HG02642 (cell line): Measurements from ENCODE around the gene GRIA1.

Experiments
- ATAC-seq: cut with Tn5 transposase; IDR thresholded peaks from one replicate; pipeline ENCODE4 v1.9.1; 2021; ENCODE audit warnings: mild to moderate bottlenecking; ENCODE audit not compliant: unreplicated experiment, poor library complexity

Gene GRIA1

DNA sequence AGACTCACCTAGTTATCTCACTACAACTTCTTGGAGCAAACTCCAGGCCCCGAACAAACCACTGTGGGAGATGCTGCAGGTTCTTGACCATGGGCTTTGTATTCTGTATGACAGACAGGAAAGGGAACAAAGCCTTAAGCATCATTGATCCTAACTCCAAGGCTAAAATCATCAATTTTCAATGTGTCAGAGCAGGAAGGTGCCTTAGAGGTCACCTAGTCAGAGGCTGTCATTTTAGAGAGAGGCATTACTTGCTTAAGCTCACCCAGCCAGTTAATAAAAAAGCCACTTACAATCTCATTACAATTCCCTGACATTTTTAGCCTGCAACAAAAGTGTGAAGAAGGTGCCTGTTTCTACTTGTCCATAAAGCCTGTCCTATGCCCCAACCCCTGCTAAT is 275.5 kb downstream of the GRIA1 start:
- ATAC-seq = no peak

DNA sequence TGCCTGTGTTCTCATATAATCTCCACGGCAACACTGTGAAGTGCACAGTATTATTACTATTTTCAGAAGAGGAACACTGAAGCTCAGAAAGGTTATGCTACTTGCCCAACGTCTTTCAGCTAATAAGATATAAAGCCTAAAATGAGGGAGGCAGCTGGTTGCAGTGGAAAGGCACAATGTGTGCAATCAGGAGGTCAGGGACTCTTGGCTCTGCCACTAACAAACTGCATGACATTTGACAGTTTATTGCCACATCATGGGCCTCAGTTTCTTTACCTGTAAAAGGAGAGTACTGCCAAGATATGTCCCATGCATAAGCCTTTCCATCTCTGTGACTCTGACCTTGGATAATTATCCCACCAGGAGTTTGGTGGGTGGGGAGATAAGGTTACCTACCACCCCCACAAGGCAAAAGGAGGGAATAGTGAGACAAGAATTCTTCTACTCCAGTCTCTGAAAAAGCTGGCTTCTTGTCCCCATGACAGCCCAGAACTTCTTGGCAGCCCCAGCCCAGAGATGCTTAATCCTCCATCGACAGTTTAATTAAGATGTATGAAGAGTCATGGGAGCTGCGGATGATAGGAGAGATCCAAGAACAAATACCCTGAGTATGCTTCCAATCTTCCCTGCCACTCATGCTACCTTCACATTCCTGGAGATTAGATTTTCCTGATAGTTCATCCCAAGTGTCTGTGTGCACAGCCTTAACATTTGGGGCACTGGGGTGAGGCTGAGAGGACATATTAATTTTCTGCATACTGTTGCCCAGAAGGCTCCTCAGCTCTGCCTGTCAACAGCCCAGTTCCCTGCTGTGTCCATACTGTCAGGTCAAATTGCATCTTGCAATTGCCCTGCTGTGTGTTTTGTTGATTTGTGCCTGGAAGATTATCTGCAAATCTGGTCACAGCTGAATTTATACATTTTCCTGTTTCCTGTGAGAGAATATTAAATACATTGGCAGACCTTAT is 277.0 kb downstream of the GRIA1 start:
- ATAC-seq = no peak

DNA sequence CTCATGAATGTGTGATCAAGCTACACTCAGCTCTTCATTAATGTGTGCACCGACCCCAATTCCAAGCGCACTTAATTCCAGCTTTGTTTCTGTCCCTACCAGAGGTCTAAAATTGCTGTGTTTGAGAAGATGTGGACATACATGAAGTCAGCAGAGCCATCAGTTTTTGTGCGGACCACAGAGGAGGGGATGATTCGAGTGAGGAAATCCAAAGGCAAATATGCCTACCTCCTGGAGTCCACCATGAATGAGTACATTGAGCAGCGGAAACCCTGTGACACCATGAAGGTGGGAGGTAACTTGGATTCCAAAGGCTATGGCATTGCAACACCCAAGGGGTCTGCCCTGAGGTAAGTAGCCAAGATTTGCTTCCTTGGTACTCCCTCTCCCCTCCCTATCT is 279.6 kb downstream of the GRIA1 start:
- no peak for ATAC-seq

DNA sequence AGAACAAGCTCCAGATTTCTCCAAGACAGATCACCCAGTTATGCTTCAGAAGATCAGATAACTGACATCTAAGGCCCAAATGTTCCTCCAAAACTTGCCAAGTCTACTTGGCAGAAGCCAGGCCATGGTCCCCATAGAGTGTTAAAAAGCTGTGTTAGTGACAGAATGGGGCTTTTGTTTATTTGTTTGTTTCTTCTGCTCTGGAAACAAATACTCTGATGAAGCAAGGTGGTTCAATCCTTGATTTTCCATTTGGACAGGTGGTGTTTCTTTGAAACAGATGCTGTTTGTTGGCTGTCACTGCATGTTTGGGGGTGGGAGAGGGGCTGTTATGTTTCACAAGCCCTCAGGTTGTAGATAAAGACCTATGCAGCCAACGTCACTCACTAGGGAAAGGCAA is 284.2 kb downstream of the GRIA1 start:
- ATAC-seq = no peak

DNA sequence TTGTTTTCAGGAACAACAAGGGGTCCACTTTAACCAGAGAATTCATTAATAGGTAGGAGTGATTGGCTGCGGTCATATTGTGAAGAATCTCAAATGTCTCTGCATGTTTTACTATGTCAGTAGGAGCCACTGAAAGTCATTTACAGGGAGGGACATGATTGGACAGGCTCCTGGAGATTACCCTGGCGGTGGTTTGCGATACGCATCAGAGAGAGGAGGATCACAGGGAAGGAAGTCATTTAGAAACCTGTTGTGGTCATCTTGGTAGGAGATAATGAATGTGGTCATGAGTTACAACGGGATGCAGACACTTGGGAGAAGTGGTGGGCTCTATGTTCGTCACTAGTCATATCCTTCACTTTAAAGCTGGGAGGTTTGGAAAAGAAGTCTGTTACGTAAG is 285.5 kb downstream of the GRIA1 start:
- no peak for ATAC-seq

DNA sequence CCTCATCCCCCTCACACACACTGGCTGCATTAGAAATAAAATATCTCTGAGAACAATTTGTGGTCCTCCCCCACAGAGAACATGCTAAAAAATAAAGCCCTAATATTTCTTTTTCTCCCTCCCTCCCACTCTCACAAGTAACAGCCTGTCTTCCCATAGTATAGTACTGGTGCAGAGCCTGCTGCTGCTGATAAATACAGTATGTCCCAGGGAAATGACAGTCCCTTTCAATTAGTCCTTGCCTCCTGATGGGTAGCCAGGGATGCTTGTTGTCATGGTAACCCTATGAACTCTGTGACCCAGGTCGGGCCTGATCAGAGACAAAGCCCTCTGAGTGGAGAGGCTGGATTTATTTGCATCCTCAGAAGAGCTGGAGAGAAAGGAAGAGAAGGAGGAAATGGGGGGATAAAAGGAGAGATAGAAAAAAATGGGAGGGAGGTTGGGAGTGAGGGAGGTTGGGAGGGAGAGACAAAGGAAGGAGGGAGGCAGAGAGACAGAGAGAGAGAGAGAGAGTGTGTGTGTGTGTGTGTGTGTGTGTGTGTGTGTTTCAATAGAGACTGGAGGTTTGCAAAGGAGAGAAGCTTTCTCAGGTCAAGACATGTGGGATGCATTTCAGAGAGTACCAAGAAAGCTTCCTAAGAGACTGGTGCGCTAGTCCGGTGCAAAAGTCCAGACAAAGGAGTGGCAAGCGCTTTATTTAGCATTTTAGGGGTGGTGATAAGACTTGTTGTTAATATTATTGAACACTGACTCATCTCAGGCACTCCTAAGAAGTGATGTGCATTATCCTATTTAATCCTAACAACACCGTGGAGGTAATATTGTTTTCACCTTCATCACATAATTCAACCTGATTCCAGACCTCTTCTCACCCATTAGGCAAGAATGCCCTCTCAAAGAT is 287.5 kb downstream of the GRIA1 start:
- no peak for ATAC-seq

DNA sequence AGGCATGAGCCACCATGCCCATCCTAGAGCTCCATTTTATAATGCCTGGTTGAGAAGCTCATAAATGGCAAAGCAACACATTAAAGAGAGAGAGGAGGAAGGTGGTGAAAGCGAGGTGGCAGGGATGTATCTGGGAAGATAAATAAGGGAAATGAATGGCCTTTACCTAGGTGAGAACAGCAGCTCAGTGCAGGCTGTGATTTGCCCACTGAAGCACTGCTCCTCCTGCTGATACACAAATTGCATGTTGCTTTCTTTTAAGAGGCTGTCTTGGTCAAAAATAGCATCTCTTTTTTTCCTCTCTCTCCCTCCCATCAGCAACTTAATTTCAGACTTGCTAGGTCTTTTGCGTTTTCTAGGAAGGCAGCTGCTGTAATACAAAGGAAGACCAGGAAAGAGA is 289.4 kb downstream of the GRIA1 start:
- ATAC-seq = no peak

DNA sequence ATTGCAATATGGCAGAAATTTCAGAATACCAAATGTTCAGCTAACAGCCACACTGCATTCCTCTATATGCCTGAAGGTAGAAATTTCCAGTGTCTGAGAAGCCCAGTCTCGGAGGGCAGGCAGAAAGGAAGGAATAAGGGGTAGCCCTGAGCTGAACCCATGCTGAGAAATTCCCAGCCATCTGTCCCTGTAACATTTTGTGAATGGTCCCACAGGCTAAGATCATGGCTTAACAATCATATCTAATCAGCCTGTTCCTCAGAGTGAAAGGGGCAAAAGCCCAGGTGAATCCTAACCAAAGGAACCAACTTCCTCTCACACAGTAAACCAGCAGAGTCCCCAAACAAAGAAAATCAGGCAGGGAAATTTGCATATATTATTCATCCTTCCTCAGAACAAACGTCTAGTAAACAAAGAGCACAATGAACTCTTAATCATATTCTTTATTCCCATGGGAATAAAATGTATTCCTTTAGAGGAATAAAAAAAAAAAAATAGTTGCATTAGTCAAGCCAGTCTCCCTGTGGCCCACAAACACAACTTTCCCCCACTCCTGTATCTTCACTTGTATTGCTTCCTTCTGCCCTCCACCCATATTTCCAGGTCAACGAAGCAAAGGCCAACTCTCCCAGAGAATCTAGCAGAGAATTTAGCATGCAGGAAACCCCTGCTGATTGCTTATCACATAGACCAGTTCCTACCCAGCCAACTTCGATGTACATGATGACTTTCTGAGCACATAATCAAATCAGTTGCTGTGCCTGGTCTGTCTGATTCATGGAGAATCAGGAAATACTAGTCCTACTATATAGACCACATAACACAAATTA is 290.6 kb downstream of the GRIA1 start:
- no peak for ATAC-seq

DNA sequence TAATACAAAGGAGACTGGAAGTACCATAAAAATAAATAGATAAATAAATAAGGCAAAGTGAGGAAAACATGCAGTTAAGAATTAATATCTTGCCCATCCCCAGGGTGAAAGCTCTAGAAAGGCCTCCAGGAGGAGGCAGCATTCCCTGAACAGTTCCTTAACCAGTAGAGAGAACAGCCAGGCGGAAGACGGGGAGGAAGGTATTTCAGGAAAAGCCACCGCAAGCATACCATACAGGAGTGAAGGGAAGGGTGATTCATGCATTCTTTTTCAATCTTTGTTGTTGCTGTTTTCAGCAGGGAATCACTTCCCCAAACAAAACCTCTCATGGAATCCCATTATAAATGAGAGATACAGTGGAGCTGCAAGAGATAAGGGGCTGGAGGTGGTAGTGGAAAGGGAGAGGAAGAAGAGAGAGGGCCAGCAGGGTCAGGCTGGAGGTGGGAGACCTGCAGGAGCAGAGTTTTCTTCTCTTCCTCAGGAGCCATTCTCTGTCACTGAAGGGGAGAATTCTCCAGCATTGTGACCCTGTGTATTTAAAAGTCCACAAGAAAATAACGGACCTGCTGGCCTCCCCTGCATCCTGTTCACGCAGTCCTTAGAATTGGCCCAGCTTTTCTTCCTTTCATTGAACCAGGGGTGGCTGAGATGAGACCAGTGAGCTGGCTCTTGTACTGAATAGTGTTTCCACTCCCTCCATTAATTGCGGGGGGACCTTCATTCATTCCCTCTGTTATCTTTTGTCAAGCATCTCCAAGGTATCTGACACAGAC is 292.3 kb downstream of the GRIA1 start:
- no peak for ATAC-seq

DNA sequence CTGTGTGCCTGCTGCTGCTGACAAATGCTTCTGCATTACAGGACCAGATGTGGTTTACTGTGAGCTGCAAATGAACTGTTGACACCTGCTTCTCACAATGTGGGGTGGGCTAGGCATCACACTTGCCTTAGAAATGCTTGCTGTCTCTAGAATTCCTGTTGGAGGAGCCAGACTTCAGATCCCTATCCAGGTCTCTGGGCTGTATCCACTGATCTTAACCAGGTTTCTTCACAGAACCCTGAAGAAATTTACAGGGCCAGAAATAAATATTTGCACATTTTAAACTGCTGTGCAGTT is 292.8 kb downstream of the GRIA1 start:
- ATAC-seq = no peak

DNA sequence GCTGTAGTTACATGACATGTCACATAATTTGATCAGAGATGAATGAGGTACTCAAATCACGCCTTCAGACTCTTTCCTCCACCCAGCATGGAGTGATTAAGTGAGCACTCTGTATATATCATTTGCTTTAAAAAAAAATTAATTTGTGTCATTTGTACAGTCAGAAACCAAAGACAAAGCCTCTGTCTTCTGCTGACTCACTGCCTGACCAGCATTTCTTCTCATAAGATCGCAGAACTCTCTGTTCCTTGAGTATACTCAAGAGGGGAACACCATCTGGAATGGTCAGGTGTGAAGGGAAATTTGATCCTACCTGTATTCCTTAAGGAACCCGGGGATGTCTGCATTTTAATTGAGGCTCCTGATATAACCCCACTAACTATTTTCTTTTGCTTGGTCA is 293.8 kb downstream of the GRIA1 start:
- no peak for ATAC-seq

DNA sequence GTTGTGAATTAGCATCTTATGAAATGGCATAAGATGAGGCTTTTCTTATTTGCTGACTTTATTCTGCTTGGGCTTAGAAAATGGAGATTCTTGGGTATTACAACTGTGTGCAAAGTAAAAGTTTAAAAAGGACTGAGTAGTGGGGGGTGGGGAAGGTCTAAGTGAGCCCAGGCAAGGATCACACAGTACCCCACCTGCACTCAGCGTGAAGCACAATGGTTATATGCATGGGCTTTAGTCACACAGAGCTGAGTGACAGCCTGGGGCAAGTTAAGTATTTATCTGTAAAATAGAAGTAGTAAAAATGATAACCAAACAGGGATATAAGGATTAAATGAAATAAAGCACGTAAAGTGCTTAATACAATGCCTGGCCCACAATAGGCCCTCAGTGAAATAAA is 300.9 kb downstream of the GRIA1 start:
- no peak for ATAC-seq

DNA sequence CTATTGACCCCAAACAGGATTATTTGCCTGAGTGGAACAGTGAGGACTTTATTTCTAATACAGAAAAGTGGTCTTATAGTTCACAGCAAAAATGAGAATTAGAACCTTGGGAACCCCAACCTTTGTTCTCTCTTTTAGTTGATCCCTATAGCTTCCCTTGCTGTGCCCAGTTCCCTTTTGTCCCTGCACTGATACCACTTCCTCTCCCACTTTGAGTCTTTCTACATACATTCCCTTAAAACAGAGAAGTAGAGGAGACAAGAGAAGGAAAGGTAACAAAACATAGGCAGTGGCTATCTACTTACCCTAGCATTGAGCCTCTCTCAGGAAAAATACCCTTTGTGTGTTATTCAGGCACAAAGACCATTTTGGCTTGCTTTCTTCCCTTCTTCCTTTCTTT is 301.8 kb downstream of the GRIA1 start:
- no peak for ATAC-seq

DNA sequence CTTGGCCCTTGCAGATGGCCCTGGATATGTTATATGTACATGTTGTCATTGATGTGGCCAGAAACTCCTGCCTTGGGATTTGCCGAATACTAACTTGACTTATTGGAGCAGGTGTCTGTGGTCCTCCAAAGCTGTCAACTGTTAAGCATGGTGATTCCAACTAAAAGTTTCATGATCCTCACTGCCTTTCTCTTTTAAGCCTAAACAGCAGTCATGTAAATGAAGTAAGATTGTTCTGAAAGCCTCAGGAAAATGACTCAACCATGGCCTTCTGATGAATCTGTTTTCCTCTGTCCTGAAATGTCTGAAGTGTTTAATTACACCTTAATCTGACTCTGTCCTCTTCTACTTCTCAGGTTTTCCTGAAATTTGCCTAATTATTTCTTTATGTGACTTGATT is 303.2 kb downstream of the GRIA1 start:
- no peak for ATAC-seq

DNA sequence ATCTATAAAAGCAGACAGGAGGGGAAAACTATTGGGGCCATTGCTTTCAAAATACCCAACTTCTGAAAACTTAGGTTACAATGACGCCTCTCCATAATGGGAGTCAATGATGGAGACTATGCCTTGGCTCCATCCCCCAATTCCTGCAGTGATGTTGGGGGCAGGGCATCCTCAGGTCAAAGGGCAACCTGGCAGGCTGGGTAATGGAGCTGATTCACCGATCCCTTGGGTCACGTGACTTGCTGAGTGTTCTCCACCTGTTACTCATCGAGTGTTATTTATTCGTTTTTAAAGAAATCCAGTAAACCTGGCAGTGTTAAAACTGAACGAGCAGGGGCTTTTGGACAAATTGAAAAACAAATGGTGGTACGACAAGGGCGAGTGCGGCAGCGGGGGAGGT is 303.9 kb downstream of the GRIA1 start:
- ATAC-seq = no peak

DNA sequence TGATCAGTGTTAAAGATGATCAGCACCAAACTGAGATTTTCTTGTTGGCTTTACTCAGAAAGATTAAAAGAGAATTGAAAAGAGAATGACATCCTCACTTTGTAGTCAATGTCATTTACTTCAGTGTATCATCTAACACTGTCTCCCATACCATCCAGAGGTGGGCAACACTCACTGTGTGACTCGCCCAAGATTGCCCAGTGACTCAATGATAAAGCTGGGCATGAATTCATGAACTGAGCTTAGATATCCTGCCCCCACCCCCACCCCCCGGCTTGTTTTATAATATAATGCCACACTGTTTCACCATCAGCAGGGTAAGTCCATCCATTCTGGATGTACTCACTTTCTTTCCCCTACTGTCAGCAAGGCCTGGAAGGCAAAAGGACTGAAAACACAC is 306.1 kb downstream of the GRIA1 start:
- ATAC-seq = no peak

DNA sequence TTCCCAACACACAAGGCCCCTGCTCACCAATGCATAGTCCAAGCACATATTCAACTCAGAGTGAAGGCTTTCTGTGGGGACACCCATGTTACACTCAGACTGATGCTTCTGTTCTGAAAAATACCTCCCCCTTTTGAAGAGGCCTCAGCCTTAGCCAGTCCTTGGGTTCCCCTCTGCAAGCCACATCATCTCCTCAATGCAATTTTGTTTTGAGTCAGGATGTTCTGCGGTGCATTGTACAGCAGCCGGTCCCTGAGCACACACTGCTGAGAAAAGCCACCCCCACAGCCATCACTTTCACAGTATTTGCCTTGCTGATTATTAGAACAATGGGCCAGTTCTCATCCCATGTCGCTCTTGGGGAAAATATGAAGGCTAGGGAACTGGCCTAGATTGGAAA is 307.0 kb downstream of the GRIA1 start:
- ATAC-seq = peak; percentile 72

DNA sequence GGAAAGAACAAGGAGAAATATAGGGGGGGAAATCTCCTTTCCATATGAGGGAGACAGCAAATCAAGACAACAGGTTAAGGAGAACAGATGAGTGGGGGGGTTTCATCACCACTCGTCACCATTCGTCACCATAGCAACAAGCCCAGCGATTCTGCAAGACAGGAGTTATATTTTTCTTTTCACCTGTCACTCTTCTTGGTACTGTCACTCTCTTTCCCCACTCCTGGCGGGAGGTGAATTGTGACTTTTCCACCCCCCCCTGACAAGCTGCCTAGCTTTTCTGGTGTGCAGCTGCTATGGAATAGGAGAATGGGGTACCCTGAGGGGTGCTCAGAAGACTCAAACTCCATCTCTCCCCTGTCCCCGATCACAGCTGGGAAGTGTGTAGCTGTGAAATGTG is 308.4 kb downstream of the GRIA1 start:
- ATAC-seq = no peak

DNA sequence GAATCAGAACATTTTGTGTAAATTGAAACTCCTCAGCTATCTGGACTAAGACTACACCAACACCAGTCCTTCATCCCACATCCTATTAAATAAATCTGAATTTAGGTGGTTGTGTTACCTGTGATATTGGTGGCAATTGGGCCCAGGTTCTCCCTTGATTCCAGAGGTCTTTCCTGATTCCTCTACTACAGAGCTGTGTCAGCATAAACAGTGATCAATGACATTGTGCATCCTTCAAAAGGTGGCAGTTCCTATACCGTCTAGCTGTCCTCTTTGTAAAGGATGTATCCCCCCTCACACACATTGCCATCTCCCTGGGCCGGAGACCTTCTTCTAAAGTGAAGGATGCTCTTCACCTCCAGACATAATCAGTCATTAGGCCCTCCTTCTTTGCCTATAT is 309.0 kb downstream of the GRIA1 start:
- ATAC-seq = no peak
